Activated B cell treated with CpG ODN at 0.5 μM for 24 hours (primary cell): ENCODE measurements around the gene CCDC194. TPM values are rescaled to one million over a fixed set of nuclear protein-coding genes. Genes with fewer than 3 reads are reported as not detected.

Source experiments
- ATAC-seq: fragments of 200-7000 bp; cut with Tn5 transposase; one replicate; pipeline ENCODE4 v1.10.0; 2021; ENCODE audit warnings: low read depth, mild to moderate bottlenecking, moderate library complexity
- CTCF ChIA-PET: fragments of 350-600 bp; sonication (Branson Sonifier 250); formaldehyde crosslinking; loops from one replicate; lab custom pipeline; 2021; ENCODE audit warnings: antibody characterized with exemption; lab: Charles Lee
- POLR2A ChIA-PET: fragments of 350-600 bp; sonication (Branson Sonifier 250); formaldehyde crosslinking; loops from one replicate; lab custom pipeline; 2021; ENCODE audit warnings: antibody characterized with exemption; lab: Charles Lee
- DNase-seq: peaks from one replicate; pipeline ENCODE4 v3.0.0; 2022
- H3K27ac Mint-ChIP-seq: one replicate; pipeline ENCODE4 v1.8.0; 2020; ENCODE audit warnings: mixed read lengths
- H3K27me3 Mint-ChIP-seq: one replicate; pipeline ENCODE4 v1.8.0; 2021; ENCODE audit warnings: mixed read lengths
- H3K36me3 Mint-ChIP-seq: one replicate; pipeline ENCODE4 v1.8.0; 2021; ENCODE audit warnings: low read depth, mixed read lengths
- H3K4me1 Mint-ChIP-seq: one replicate; pipeline ENCODE4 v1.8.0; 2021; ENCODE audit warnings: mixed read lengths
- H3K4me3 Mint-ChIP-seq: one replicate; pipeline ENCODE4 v1.8.0; 2020; ENCODE audit warnings: mild to moderate bottlenecking, mixed read lengths
- H3K9me3 Mint-ChIP-seq: one replicate; pipeline ENCODE4 v1.8.0; 2020; ENCODE audit warnings: mixed read lengths
- intact Hi-C: fragments of 100-400 bp; cut with micrococcal nuclease; formaldehyde crosslinking; loops from one replicate; pipeline ENCODE4 v1.15.1; 2024
- total RNA-seq: library from RNA; stranded (reverse); gene quantifications from 2 replicates; pipeline ENCODE4 v1.2.3, GENCODE V29; 2022
- TF ChIP-seq, protein P1 (sequence below): fragments of 200-600 bp; IDR thresholded peaks from one replicate; pipeline ENCODE4 v1.8.0; 2022; ENCODE audit warnings: antibody characterized with exemption, mild to moderate bottlenecking

CCDC194 gene
- total RNA-seq, 1 donor from 2014 or later, result 3.9 TPM

- peak overlapping the region; percentile 93 for H3K27ac Mint-ChIP-seq
- no peak for DNase-seq
- TF ChIP-seq, protein P1, sequence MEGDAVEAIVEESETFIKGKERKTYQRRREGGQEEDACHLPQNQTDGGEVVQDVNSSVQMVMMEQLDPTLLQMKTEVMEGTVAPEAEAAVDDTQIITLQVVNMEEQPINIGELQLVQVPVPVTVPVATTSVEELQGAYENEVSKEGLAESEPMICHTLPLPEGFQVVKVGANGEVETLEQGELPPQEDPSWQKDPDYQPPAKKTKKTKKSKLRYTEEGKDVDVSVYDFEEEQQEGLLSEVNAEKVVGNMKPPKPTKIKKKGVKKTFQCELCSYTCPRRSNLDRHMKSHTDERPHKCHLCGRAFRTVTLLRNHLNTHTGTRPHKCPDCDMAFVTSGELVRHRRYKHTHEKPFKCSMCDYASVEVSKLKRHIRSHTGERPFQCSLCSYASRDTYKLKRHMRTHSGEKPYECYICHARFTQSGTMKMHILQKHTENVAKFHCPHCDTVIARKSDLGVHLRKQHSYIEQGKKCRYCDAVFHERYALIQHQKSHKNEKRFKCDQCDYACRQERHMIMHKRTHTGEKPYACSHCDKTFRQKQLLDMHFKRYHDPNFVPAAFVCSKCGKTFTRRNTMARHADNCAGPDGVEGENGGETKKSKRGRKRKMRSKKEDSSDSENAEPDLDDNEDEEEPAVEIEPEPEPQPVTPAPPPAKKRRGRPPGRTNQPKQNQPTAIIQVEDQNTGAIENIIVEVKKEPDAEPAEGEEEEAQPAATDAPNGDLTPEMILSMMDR, result no peak
- no peak for ATAC-seq
- H3K36me3 Mint-ChIP-seq, result peaks cover 29% of the 10 kb centered on the region
- CTCF ChIA-PET, result interaction anchor here (0.7 to 1.6 kb wide), 4 partner anchors 14 to 437 kb away, joined by 3 to 5 read pairs (median 3); partner anchors contain the start of genes BST2 and DDA1
- H3K4me3 Mint-ChIP-seq, result peak overlapping the region; percentile 95
- POLR2A ChIA-PET, result interaction anchor here (0.5 to 2.9 kb wide), 19 partner anchors 8 to 751 kb away, joined by 3 to 60 read pairs (median 4); partner anchors contain the start of genes ANO8, BST2, JAK3 and MRPL34
- intact Hi-C loops, result loop anchor here (1.0 to 2.0 kb wide), 5 partner anchors 14 to 110 kb away; partner anchors contain the start of genes BST2, DDA1, GTPBP3 and SLC27A1
- H3K4me1 Mint-ChIP-seq, result peaks cover 16% of the 10 kb centered on the region
- no peaks in the 10 kb centered on the region for H3K27me3 Mint-ChIP-seq
- H3K9me3 Mint-ChIP-seq, result no peaks in the 10 kb centered on the region
Observed at GRCh38 chr19:17419154-17419620, 25.2 kb upstream of the CCDC194 start.

GRCh38 chr19:17418710-17419109 is 24.7 kb upstream of the CCDC194 start:
- ChIA-PET POLR2A (interaction anchor here (0.6 to 2.9 kb wide), 6 partner anchors 12 to 442 kb away, joined by 3 to 60 read pairs (median 8); partner anchors contain the start of genes ANO8, BST2, MRPL34 and OCEL1), CTCF (interaction anchor here (1.0 kb wide), 1 partner anchor 438 kb away, joined by 3 read pairs; no protein-coding TSS in a partner anchor)
- ATAC-seq (no peak), DNase-seq (no peak)
- peaks cover 16% of the 10 kb centered on the region for H3K4me1 Mint-ChIP-seq
- peak overlapping the region; percentile 95 for H3K4me3 Mint-ChIP-seq
- intact Hi-C loops, result loop anchor here (1.0 to 2.0 kb wide), 5 partner anchors 13 to 109 kb away; partner anchors contain the start of genes BST2, DDA1, GTPBP3 and SLC27A1
- H3K9me3 Mint-ChIP-seq, result no peaks in the 10 kb centered on the region
- peaks cover 31% of the 10 kb centered on the region for H3K36me3 Mint-ChIP-seq
- H3K27ac Mint-ChIP-seq, result peak overlapping the region; percentile 12
- H3K27me3 Mint-ChIP-seq, result no peaks in the 10 kb centered on the region
- TF ChIP-seq, protein P1, result no peak

DNA sequence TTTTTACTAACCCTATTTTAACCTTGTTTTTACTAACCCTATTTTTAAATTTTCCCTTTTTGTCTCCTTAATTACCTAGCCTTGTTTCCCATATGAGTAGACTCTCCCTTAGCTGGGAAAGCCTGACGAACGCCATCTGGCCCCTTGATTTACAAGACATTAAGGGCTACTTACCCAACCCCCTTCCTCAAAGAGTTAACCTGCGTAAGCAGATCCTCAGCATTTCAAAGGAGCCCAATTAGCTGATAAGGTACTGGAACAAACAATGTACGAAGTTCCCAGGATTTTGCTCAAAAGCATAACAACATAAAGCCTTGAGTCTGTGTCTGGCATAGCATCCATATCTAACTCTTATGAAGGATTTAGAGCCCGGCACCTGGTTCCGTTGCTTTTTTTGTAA is 21.1 kb upstream of the CCDC194 start:
- CTCF ChIA-PET, result no interaction called here
- POLR2A ChIA-PET, result no interaction called here
- DNase-seq (no peak), ATAC-seq (no peak)
- Mint-ChIP-seq H3K27ac (no peak overlapping the region), H3K9me3 (no peaks in the 10 kb centered on the region), H3K27me3 (no peaks in the 10 kb centered on the region), H3K4me3 (no peak overlapping the region), H3K4me1 (peaks cover 11% of the 10 kb centered on the region), H3K36me3 (peaks cover 45% of the 10 kb centered on the region)
- TF ChIP-seq, protein P1, result no peak
- intact Hi-C loops, result no loop called here

DNA sequence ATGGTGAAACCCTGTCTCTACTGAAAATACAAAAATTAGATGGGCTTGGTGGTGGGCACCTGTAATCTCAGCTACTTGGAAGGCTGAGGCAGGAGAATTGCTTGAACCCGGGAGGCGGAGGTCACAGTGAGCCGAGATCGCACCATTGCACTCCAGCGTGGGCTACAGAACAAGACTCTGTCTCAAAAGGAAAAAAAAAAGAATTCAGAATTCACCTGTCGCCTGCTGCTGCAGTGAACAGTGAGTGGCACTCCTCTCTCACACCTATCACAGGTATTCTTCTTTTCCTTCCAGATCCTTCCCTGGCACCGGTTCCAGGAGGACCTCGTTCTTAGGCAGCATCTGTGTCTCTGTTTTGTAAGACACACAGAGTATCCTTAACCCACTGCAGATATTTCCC is 20.1 kb upstream of the CCDC194 start:
- Mint-ChIP-seq H3K27me3 (no peaks in the 10 kb centered on the region), H3K27ac (no peak overlapping the region), H3K36me3 (peaks cover 45% of the 10 kb centered on the region), H3K4me1 (peaks cover 6% of the 10 kb centered on the region), H3K4me3 (no peak overlapping the region), H3K9me3 (no peaks in the 10 kb centered on the region)
- DNase-seq (no peak), ATAC-seq (no peak)
- intact Hi-C loops, result no loop called here
- TF ChIP-seq, protein P1, result no peak
- ChIA-PET CTCF (no interaction called here), POLR2A (no interaction called here)

DNA sequence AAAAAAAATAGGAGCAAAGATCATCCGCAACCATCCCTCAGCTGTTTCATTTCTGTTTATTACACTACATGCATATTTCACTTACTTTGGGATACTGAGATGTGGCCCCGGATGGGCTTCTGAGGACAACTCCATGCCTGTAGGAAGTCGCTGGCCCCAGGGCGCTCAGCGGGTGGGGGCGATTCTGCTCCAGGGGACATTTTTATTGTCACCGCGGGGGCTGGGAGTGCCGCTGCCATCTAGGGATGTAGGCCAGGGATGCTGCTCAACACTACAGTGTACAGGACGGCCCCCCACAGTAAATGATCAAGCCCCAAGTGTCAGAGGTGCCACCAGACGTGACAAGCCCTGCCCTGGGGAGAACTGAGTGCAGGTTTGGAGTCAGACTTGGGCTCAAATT is 17.8 kb upstream of the CCDC194 start:
- peaks cover 17% of the 10 kb centered on the region for H3K4me1 Mint-ChIP-seq
- TF ChIP-seq, protein P1, result no peak
- intact Hi-C loops, result no loop called here
- no peaks in the 10 kb centered on the region for H3K9me3 Mint-ChIP-seq
- no peak overlapping the region for H3K27ac Mint-ChIP-seq
- ChIA-PET POLR2A (interaction anchor here (0.6 to 1.0 kb wide), 2 partner anchors 8 to 13 kb away, joined by 3 read pairs; partner anchors contain the start of gene MVB12A), CTCF (interaction anchor here (1.0 kb wide), 1 partner anchor 38 kb away, joined by 3 read pairs; no protein-coding TSS in a partner anchor)
- no peaks in the 10 kb centered on the region for H3K27me3 Mint-ChIP-seq
- H3K36me3 Mint-ChIP-seq, result peaks cover 44% of the 10 kb centered on the region
- H3K4me3 Mint-ChIP-seq, result no peak overlapping the region
- ATAC-seq (no peak), DNase-seq (no peak)
